ENCODE data around the gene OSBPL3. TPM values are rescaled to one million over a fixed set of nuclear protein-coding genes. Genes with fewer than 3 reads are reported as not detected.

The OSBPL3 gene
- polyA plus RNA-seq, 1 of the 3 experiments (the other 2 are of a cell fraction), result 23.2 TPM

DNA sequence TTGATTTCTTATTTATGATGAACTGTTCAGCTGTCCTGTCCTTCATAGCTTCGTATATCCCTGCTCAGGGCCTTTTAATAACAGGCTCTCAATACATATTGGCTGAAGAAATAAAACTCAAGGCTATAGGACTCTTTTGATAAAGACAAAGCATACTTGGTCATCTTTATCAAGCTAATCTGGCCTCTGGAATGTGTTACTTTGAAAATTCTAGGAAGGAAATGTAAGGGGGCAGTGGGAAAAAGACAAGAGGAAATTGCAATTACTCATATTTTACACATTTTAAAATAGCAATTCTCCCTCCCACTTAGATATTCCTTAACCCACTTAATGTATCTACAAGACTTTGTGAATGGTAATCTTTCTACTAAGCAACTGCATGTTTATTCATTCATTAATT, 94.3 kb downstream of the OSBPL3 start:
- Histone ChIP-seq H3K36me3 (replicated peaks in 1 of 2; ENCODE audit: control insufficient read depth in 1 of 2, insufficient read depth in 2 of 2, low read length in 1 of 2) (peaks cover 17% of the 10 kb centered on the region in 2 experiments), H3K4me1 (ENCODE audit: control insufficient read depth in 1 of 2, insufficient read depth in 2 of 2, low read depth in 1 of 2, low read length in 1 of 2) (peaks cover 2 to 29% of the 10 kb centered on the region in 2 experiments; a peak in 3 of 4 replicates), H3K9me3 (no peaks in the 10 kb centered on the region), H3K27me3 (ENCODE audit: insufficient read depth) (no peaks in the 10 kb centered on the region), H3K4me2 (no peak overlapping the region), H3K27ac (ENCODE audit: low read depth in 2 of 2, low read length in 1 of 2) (no peak overlapping the region), H3K79me2 (ENCODE audit: insufficient read depth) (peaks cover 14% of the 10 kb centered on the region), H3K4me3 (ENCODE audit: low read depth in 2 of 2, low read length in 1 of 2) (no peak overlapping the region), H2AFZ (ENCODE audit: low read depth) (no peak overlapping the region), H3K9ac (no peak overlapping the region), H4K20me1 (ENCODE audit: insufficient read depth) (no peaks in the 10 kb centered on the region; the same call in 1 of the 2 replicates), H3F3A (replicated peaks; ENCODE audit: insufficient read depth) (no peaks in the 10 kb centered on the region), H3K9me2 (no peaks in the 10 kb centered on the region)
- POLR2A ChIA-PET, result no interaction called here
- TF ChIP-seq RXRA (IDR thresholded peaks at IDR 0.05; ENCODE audit: borderline replicate concordance, low read depth) (no peak), EZH2phosphoT487 (IDR thresholded peaks at IDR 0.05; ENCODE audit: borderline replicate concordance, low read depth) (no peak), TEAD4 (IDR thresholded peaks at IDR 0.05; ENCODE audit: borderline replicate concordance, insufficient read depth) (no peak), SIN3A (IDR thresholded peaks at IDR 0.05; ENCODE audit: borderline replicate concordance, low read depth, low read length) (no peak), NRF1 (IDR thresholded peaks at IDR 0.05; ENCODE audit: low read depth, low read length) (no peak)
- TF ChIP-seq, protein P1, sequence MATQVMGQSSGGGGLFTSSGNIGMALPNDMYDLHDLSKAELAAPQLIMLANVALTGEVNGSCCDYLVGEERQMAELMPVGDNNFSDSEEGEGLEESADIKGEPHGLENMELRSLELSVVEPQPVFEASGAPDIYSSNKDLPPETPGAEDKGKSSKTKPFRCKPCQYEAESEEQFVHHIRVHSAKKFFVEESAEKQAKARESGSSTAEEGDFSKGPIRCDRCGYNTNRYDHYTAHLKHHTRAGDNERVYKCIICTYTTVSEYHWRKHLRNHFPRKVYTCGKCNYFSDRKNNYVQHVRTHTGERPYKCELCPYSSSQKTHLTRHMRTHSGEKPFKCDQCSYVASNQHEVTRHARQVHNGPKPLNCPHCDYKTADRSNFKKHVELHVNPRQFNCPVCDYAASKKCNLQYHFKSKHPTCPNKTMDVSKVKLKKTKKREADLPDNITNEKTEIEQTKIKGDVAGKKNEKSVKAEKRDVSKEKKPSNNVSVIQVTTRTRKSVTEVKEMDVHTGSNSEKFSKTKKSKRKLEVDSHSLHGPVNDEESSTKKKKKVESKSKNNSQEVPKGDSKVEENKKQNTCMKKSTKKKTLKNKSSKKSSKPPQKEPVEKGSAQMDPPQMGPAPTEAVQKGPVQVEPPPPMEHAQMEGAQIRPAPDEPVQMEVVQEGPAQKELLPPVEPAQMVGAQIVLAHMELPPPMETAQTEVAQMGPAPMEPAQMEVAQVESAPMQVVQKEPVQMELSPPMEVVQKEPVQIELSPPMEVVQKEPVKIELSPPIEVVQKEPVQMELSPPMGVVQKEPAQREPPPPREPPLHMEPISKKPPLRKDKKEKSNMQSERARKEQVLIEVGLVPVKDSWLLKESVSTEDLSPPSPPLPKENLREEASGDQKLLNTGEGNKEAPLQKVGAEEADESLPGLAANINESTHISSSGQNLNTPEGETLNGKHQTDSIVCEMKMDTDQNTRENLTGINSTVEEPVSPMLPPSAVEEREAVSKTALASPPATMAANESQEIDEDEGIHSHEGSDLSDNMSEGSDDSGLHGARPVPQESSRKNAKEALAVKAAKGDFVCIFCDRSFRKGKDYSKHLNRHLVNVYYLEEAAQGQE (IDR thresholded peaks at IDR 0.05; ENCODE audit: low read depth, low read length), result no peak
- TF ChIP-seq, protein P2, sequence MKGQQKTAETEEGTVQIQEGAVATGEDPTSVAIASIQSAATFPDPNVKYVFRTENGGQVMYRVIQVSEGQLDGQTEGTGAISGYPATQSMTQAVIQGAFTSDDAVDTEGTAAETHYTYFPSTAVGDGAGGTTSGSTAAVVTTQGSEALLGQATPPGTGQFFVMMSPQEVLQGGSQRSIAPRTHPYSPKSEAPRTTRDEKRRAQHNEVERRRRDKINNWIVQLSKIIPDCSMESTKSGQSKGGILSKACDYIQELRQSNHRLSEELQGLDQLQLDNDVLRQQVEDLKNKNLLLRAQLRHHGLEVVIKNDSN (IDR thresholded peaks at IDR 0.05; ENCODE audit: borderline replicate concordance, low read depth), result no peak
- CTCF ChIA-PET, result interaction anchor here (1.0 to 1.4 kb wide), 2 partner anchors 35 to 209 kb away, joined by 3 read pairs; no protein-coding TSS in a partner anchor
- no peak for DNase-seq
- 90% methylated on average over 1 of the region's 1 CpG for WGBS (ENCODE audit: low lambda C conversion rate)

DNA sequence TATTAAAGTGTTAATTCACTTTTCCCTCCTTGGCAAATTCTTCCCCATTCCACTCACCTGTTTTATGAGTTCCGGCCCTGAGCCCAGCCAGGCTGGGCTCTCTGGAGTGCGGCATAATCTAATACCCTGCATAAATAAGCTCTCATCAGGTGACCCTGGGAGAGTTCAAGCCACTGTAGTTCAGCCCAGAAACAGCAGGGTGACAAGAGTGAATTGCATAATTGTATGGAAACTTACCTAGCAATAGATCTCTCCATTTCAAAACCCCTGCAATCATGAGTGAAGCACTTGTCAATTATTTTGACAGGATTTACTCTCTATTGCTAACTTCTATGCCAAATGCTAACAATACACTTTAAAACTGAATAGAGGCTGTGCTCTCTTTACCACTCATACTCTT, 94.7 kb downstream of the OSBPL3 start:
- H3K4me2 ChIP-seq, result no peak overlapping the region
- no peaks in the 10 kb centered on the region for H3K9me3 ChIP-seq
- no peaks in the 10 kb centered on the region for H3F3A ChIP-seq (replicated peaks; ENCODE audit: insufficient read depth)
- H3K9me2 ChIP-seq, result no peaks in the 10 kb centered on the region
- no peaks in the 10 kb centered on the region; the same call in 1 of the 2 replicates for H4K20me1 ChIP-seq (ENCODE audit: insufficient read depth)
- ChIA-PET CTCF (interaction anchor here (1.4 kb wide), 2 partner anchors 35 to 65 kb away, joined by 3 read pairs; no protein-coding TSS in a partner anchor), POLR2A (no interaction called here)
- H3K4me3 ChIP-seq (ENCODE audit: low read depth in 2 of 2, low read length in 1 of 2), result no peak overlapping the region
- peaks cover 2 to 29% of the 10 kb centered on the region in 2 experiments; a peak in 3 of 4 replicates for H3K4me1 ChIP-seq (ENCODE audit: control insufficient read depth in 1 of 2, insufficient read depth in 2 of 2, low read depth in 1 of 2, low read length in 1 of 2)
- TF ChIP-seq SIN3A (IDR thresholded peaks at IDR 0.05; ENCODE audit: borderline replicate concordance, low read depth, low read length), result no peak
- TF ChIP-seq, protein P2 (IDR thresholded peaks at IDR 0.05; ENCODE audit: borderline replicate concordance, low read depth), result no peak
- no peak for TF ChIP-seq GATA2 (CRISPR knock-in tag; IDR thresholded peaks at IDR 0.05)
- TF ChIP-seq RFX5 (IDR thresholded peaks at IDR 0.05; ENCODE audit: low read length), result no peak
- no peak for TF ChIP-seq POLR2AphosphoS5 (IDR thresholded peaks at IDR 0.05; ENCODE audit: low read depth, low read length)
- no peak for TF ChIP-seq EZH2phosphoT487 (IDR thresholded peaks at IDR 0.05; ENCODE audit: borderline replicate concordance, low read depth)
- no peak for TF ChIP-seq YY1 (IDR thresholded peaks at IDR 0.05; ENCODE audit: low read depth)
- no peak for TF ChIP-seq RCOR1 (IDR thresholded peaks at IDR 0.05; ENCODE audit: low read length)
- no peak for TF ChIP-seq TCF12 (IDR thresholded peaks at IDR 0.05)
- no peak for TF ChIP-seq FOXJ3 (CRISPR knock-in tag; IDR thresholded peaks at IDR 0.05)
- TF ChIP-seq, protein P3, sequence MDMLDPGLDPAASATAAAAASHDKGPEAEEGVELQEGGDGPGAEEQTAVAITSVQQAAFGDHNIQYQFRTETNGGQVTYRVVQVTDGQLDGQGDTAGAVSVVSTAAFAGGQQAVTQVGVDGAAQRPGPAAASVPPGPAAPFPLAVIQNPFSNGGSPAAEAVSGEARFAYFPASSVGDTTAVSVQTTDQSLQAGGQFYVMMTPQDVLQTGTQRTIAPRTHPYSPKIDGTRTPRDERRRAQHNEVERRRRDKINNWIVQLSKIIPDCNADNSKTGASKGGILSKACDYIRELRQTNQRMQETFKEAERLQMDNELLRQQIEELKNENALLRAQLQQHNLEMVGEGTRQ (IDR thresholded peaks at IDR 0.05; ENCODE audit: borderline replicate concordance, low read depth, low read length), result no peak
- DNase-seq, result no peak
- peaks cover 11% of the 10 kb centered on the region for H3K79me2 ChIP-seq (ENCODE audit: insufficient read depth)
- no peak overlapping the region for H3K9ac ChIP-seq
- H3K27me3 ChIP-seq (ENCODE audit: insufficient read depth), result no peaks in the 10 kb centered on the region
- peaks cover 13% of the 10 kb centered on the region in 2 experiments for H3K36me3 ChIP-seq (replicated peaks in 1 of 2; ENCODE audit: control insufficient read depth in 1 of 2, insufficient read depth in 2 of 2, low read length in 1 of 2)
- no peak overlapping the region for H3K27ac ChIP-seq (ENCODE audit: low read depth in 2 of 2, low read length in 1 of 2)
- no peak overlapping the region for H2AFZ ChIP-seq (ENCODE audit: low read depth)
- 100% methylated on average over 2 of the region's 2 CpGs for WGBS (ENCODE audit: low lambda C conversion rate)

Measured in SK-N-SH (cell line).